Measurements from ENCODE around the gene EVC2.

Gene EVC2

GRCh38 chr4:5572751-5573150 lies 135.6 kb downstream of the EVC2 start:
- Histone ChIP-seq H3K27ac (ENCODE audit: low read length) (no peak overlapping the region), H4K20me1 (ENCODE audit: insufficient read depth, low read length) (no peaks in the 10 kb centered on the region), H3K27me3 (ENCODE audit: low read depth, low read length) (no peaks in the 10 kb centered on the region), H3K79me2 (ENCODE audit: low read length) (no peaks in the 10 kb centered on the region), H3K4me2 (ENCODE audit: low read length) (no peak overlapping the region), H3K4me1 (ENCODE audit: low read length) (no peaks in the 10 kb centered on the region), H2AFZ (ENCODE audit: low read depth, low read length) (no peak overlapping the region), H3K9me3 (ENCODE audit: insufficient read depth, low read length) (no peaks in the 10 kb centered on the region), H3K36me3 (replicated peaks; ENCODE audit: low read depth, low read length) (peaks cover 8% of the 10 kb centered on the region), H3K9ac (ENCODE audit: low read length) (no peak overlapping the region), H3K4me3 (ENCODE audit: low read length) (no peak overlapping the region)
- TF ChIP-seq EZH2phosphoT487 (IDR thresholded peaks at IDR 0.05; ENCODE audit: low read depth) (no peak), CTCF (IDR thresholded peaks at IDR 0.05; ENCODE audit: low read depth, low read length) (no peak)

GRCh38 chr4:5572114-5572513 lies 136.2 kb downstream of the EVC2 start:
- Histone ChIP-seq H3K4me1 (ENCODE audit: low read length) (no peaks in the 10 kb centered on the region), H3K4me2 (ENCODE audit: low read length) (no peak overlapping the region), H3K4me3 (ENCODE audit: low read length) (no peak overlapping the region), H3K9me3 (ENCODE audit: insufficient read depth, low read length) (no peaks in the 10 kb centered on the region), H3K9ac (ENCODE audit: low read length) (no peak overlapping the region), H3K36me3 (replicated peaks; ENCODE audit: low read depth, low read length) (peaks cover 8% of the 10 kb centered on the region), H3K79me2 (ENCODE audit: low read length) (no peaks in the 10 kb centered on the region), H3K27ac (ENCODE audit: low read length) (no peak overlapping the region), H2AFZ (ENCODE audit: low read depth, low read length) (no peak overlapping the region), H3K27me3 (ENCODE audit: low read depth, low read length) (no peaks in the 10 kb centered on the region), H4K20me1 (ENCODE audit: insufficient read depth, low read length) (no peaks in the 10 kb centered on the region)
- no peak for TF ChIP-seq CTCF (IDR thresholded peaks at IDR 0.05; ENCODE audit: low read depth, low read length)
- no peak for TF ChIP-seq EZH2phosphoT487 (IDR thresholded peaks at IDR 0.05; ENCODE audit: low read depth)

- Histone ChIP-seq H3K4me3 (ENCODE audit: low read length) (no peak overlapping the region), H3K79me2 (ENCODE audit: low read length) (no peaks in the 10 kb centered on the region), H2AFZ (ENCODE audit: low read depth, low read length) (no peak overlapping the region), H3K4me2 (ENCODE audit: low read length) (no peak overlapping the region), H3K9me3 (ENCODE audit: insufficient read depth, low read length) (no peaks in the 10 kb centered on the region), H4K20me1 (ENCODE audit: insufficient read depth, low read length) (no peaks in the 10 kb centered on the region), H3K4me1 (ENCODE audit: low read length) (no peaks in the 10 kb centered on the region), H3K27me3 (ENCODE audit: low read depth, low read length) (no peaks in the 10 kb centered on the region), H3K36me3 (replicated peaks; ENCODE audit: low read depth, low read length) (peaks cover 8% of the 10 kb centered on the region), H3K27ac (ENCODE audit: low read length) (no peak overlapping the region), H3K9ac (ENCODE audit: low read length) (no peak overlapping the region)
- TF ChIP-seq CTCF (IDR thresholded peaks at IDR 0.05; ENCODE audit: low read depth, low read length): no peak
- no peak for TF ChIP-seq EZH2phosphoT487 (IDR thresholded peaks at IDR 0.05; ENCODE audit: low read depth)
Measured at GRCh38 chr4:5571646-5572045, 136.7 kb downstream of the EVC2 start.

GRCh38 chr4:5569451-5569850 lies 138.9 kb downstream of the EVC2 start:
- no peak overlapping the region for H3K4me3 ChIP-seq (ENCODE audit: low read length)
- no peaks in the 10 kb centered on the region for H3K27me3 ChIP-seq (ENCODE audit: low read depth, low read length)
- H3K9me3 ChIP-seq (ENCODE audit: insufficient read depth, low read length): no peaks in the 10 kb centered on the region
- no peak overlapping the region for H3K27ac ChIP-seq (ENCODE audit: low read length)
- H4K20me1 ChIP-seq (ENCODE audit: insufficient read depth, low read length): no peaks in the 10 kb centered on the region
- H3K4me1 ChIP-seq (ENCODE audit: low read length): no peaks in the 10 kb centered on the region
- TF ChIP-seq CTCF (IDR thresholded peaks at IDR 0.05; ENCODE audit: low read depth, low read length) (no peak), EZH2phosphoT487 (IDR thresholded peaks at IDR 0.05; ENCODE audit: low read depth) (no peak)
- H2AFZ ChIP-seq (ENCODE audit: low read depth, low read length): no peak overlapping the region
- H3K36me3 ChIP-seq (replicated peaks; ENCODE audit: low read depth, low read length): peaks cover 8% of the 10 kb centered on the region
- no peak overlapping the region for H3K9ac ChIP-seq (ENCODE audit: low read length)
- no peak overlapping the region for H3K4me2 ChIP-seq (ENCODE audit: low read length)
- no peaks in the 10 kb centered on the region for H3K79me2 ChIP-seq (ENCODE audit: low read length)

All from OCI-LY3 (cell line).